Ureter (tissue), 1 donor: ENCODE data around the gene IRAG1. TPM values are rescaled to one million over a fixed set of nuclear protein-coding genes. Genes with fewer than 3 reads are reported as not detected.

Experiments
- DNase-seq: peaks from one replicate; pipeline ENCODE4 v3.0.0-alpha.2; 2020; ENCODE audit warnings: low spot score
- total RNA-seq: library from RNA; stranded (reverse); gene quantifications from one replicate; pipeline ENCODE4 v1.2.4, GENCODE V29; 2023
- donor health status: DM: yes; HTN: yes; CAD: no.

Gene IRAG1
- total RNA-seq, 1 donor from 2014 or later, result 75.5 TPM

DNA sequence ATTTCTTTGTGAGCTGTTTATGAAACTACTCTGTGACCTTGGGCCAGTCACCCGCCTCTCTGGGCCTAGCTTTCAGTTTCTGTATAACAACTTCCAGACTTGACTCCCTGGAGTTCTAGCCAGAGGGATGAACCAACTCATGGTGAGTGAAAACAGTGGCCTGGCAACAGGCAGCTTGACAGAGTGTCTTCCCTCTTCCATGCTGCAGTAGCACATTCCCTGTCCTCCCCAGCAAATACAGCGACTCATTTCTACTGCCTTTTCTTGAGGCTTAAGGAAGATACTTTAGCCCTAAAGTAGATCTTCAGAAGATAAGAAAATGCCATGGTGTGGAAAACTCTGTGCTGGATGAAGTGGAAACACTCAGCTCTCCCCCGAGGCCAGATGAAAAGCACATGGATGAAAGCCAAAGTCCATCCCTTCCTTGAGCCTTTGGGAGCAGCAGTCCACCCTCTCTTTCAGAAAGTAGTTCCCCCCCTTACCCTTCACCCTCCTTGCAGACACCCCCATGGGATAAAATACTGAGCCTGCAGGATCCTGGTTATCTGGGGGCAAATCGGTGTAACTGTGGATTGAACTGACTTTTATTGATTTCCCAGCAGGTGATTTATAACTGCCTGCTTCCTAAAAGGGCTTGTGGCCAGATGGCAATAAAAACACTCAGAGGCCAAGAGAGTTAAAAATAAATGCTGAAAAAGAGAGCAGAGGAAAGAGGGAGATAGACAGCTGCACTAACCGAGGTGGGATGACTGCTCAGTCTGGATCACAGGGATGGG is 24.1 kb downstream of the IRAG1 start:
- no peak for DNase-seq

DNA sequence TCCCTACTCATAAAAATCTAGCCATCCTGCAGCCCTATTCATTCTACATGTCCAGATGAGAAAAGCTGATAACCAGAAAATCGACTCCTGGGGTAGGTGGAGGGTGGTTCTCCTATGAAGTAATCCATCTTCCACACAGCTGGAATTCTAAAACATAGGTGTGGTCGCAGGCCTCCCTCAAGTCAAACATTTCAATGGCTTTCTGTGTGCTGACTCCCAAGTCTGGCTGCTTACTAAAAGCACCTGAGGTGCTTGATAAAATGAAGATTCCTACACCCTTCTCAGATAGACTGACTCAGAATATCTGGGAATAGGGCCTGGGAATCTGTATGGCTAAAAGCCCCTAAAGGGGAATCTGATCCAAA is 26.1 kb downstream of the IRAG1 start:
- DNase-seq, result no peak

DNA sequence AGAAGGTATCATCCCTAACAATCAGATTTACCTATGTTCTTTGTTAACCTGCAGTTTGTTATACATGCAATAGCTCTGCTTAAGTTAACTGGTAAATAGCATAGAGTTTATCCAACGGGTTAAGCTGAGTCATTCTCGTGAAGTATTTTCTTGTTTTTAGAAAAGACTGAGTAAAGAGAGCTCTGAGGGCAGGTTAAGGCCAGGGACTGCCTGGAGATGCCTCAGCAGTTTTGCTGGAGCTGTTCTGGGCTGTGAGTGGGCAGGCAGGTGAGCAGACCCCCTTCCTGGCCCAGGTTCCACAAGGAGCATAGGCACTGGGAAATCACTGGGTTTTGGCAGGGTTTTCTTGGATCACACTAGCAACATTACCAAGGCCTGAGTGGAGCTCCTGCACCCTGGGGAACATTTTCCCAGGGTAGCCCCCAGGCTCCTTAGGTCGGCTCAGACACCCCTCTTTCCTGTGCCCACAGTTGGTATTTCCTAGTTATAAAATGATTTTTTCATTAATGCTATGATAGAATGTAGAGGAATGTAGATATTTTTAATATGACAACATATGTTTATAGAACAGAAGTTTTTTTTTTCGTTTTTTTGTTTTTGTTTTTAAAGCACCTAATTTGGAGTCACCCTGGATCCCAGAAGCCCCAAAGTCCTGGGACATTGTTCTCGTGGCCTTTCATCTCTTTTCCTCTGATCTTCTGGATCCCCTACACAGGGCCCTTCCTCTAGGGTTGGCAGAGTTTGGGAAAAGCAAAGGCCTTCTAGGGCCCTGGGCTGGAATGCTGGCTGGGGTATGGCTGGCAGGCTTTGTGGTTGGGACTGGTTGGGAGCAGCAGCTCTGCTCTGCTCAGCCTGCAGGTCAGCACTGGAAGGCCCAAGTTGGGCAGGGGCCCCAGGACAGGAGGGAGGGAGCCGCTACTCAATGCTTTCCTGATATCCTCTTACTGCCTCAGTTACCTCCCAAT is 26.7 kb downstream of the IRAG1 start:
- DNase-seq, result no peak

- DNase-seq, result no peak
Observed at GRCh38 chr11:10664496-10664895, 29.1 kb downstream of the IRAG1 start.

DNA sequence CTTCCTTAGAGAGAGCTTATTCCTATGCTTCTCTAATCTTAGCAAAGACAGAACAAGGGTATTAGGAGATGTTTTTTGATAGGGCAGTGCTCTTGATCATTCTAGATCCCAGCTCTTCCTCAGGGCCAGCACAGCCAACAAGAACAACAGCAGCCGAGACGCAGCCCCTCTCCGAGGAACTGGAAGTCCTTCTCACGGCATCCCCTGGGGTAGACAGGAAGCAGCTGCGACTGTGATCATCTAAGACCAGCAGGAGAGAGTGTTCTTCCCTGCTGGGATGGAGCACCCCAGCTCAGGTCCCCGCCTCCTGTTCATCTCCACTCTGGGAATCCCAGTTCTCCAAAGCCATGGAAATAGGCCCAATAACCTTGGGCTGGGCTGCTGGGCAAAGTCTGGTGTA is 29.6 kb downstream of the IRAG1 start:
- DNase-seq, result no peak

DNA sequence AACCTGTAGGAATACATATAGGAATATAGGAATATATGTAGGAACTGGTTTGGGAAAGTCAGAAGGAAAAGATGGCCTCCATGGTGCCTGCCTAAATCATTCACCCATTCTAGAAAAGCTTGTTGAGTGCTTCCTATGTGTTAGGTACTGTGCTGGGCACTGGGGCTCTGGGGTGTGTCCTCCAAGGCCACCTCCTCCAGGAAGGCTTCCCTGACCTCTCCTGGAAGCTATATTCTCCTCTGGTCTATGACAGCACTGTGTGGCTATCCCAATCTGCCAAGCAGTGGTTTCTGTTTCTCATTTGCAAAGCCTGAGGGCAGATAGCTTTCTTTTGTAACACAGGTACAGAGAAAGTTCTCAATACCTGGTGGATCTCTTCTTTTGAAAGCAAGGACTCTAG is 30.2 kb downstream of the IRAG1 start:
- DNase-seq, result no peak

DNA sequence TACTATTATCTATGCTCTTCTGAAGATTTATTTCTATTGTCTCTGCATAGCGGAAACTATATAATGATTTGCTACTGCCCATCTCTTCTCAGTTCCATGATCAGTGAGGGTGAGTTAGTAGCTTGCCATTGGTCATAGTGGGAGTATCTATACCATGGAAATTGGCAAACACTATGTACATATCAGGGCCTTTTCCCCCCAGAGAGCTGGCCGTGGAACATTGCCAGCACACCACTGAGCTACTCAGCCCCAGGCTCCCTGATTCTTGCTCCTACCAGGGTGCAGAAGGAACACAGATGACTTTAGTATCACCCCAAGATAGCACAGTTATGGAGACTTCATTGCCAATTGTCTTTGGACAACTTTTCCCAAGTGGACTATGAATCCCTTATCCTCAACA is 33.2 kb downstream of the IRAG1 start:
- no peak for DNase-seq

- peak; percentile 72 for DNase-seq
Observed at GRCh38 chr11:10659339-10660216, 34.0 kb downstream of the IRAG1 start.

GRCh38 chr11:10658621-10659338 is 34.8 kb downstream of the IRAG1 start:
- DNase-seq, result no peak

- no peak for DNase-seq
Observed at GRCh38 chr11:10657308-10658271, 36.0 kb downstream of the IRAG1 start.

GRCh38 chr11:10655943-10656576 is 37.5 kb downstream of the IRAG1 start:
- DNase-seq, result no peak

DNA sequence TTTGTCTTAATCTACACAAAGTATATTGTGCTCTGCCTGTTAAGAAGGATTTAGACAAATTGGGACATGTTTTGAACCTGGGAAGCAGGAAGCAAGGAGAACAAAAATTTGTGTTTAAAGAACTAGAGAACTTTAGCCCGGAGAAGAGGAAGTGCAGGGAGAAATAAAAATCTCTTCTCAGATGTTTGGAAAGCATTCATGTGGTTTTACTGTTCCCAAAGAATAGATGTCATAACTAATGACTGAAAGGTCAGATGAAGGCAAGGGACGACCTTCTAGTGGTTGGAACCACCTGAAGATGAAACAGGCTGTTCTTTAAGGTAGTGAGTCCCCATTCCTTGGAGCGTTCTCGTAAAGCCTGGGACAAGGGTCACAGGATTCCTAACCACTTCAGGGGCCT is 38.3 kb downstream of the IRAG1 start:
- no peak for DNase-seq

DNA sequence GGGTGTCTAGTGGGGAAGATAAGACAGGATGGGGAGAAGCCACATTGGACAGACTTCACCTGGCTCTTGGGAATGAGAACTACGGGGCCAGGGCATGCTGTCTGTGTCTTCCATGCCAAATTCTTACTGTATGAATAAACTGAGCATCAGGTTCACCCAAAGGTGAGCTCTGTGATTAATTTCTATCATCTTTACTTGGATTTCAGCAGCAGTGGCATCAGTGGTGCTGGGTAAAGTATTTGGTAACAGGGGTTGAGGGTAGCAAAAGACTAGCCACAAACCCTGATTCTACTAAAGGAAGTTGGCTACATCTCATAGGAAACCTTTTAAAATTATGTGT is 38.8 kb downstream of the IRAG1 start:
- DNase-seq, result no peak

GRCh38 chr11:10653946-10654810 is 39.4 kb downstream of the IRAG1 start:
- DNase-seq, result no peak

GRCh38 chr11:10653261-10653660 is 40.3 kb downstream of the IRAG1 start:
- no peak for DNase-seq

DNA sequence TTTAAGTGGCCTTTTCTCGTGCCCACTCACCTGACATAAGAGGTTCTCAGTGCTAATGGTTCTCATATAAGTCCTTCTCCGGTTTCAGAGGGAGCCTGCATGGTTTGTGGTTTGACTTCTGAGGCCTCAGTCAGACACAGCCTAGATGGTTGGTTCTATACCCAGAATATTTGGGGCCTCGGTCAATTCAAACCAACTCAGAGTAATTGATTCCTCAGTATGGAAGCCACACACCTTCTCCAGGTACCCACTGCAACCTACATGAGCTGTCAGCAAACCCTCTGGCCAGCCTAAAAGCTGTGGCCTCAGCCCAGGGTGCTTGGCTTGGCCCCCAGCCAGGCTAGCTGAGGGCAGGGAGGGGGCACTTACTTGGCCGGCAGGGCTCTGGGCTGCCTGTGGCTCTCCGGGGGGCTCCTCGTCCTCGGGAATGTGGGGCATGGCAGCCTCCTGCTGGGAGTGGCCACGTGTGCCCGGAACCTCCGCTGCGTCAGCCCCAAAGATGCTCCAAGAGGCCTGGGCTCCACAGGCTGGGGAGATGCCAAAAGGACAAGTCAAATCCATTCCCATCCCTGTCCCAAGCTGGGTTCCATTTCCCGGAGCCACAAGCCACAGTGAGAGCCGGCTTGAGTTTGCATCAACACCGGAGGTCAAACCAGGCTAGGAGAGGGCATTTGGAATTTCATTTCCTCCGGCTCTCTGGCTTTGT is 41.7 kb downstream of the IRAG1 start:
- DNase-seq, result no peak

GRCh38 chr11:10650630-10651029 is 42.9 kb downstream of the IRAG1 start:
- no peak for DNase-seq

DNA sequence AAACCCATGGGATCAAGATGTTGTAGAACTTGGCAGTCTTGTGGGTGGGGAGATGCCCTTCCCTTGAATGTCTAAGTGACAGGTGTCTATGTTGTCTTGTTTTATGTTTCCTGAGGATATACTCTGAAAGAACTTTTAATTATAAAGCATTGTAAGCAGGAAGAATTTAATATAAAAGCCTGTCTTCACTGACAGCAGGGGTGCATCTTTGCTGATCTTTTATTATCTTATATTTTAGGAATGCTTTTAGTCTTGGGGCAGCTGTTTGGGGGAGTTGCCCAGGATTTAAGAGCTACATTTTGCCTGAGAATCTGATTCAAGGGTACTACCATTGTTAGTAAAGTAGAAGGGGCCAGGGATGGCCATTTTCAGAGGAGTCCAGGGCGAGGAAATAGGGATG is 43.4 kb downstream of the IRAG1 start:
- DNase-seq, result no peak
